WTC11 (cell line): ENCODE results near the gene HDAC3. TPM values are rescaled to one million over a fixed set of nuclear protein-coding genes. Genes with fewer than 3 reads are reported as not detected.

Experiments used
- ATAC-seq: fragments of 200-7000 bp; cut with Tn5 transposase; 2 replicates; pipeline ENCODE4 v1.10.0; 2021; ENCODE audit warnings: mild to moderate bottlenecking, moderate library complexity
- CTCF ChIA-PET: fragments of 300-600 bp; sonication (Branson Sonifier 250); formaldehyde crosslinking; loops from one replicate; lab custom pipeline; 2021; ENCODE audit warnings: antibody characterized with exemption; lab: Charles Lee
- POLR2A ChIA-PET: fragments of 350-600 bp; sonication (Branson Sonifier 250); formaldehyde crosslinking; loops from one replicate; lab custom pipeline; 2021; ENCODE audit warnings: antibody characterized with exemption; lab: Charles Lee
- DNase-seq: peaks from one replicate; pipeline ENCODE4 v3.0.0; 2021; ENCODE audit warnings: low spot score
- H3K27ac Mint-ChIP-seq: 2 replicates; pipeline ENCODE4 v1.8.0; 2021; ENCODE audit warnings: mixed read lengths
- H3K27me3 Mint-ChIP-seq: 2 replicates; pipeline ENCODE4 v1.8.0; 2021; ENCODE audit warnings: low read depth, mild to moderate bottlenecking, moderate library complexity, mixed read lengths
- H3K36me3 Mint-ChIP-seq: 2 replicates; pipeline ENCODE4 v1.8.0; 2021; ENCODE audit warnings: mixed read lengths
- H3K4me1 Mint-ChIP-seq: 2 replicates; pipeline ENCODE4 v1.8.0; 2022; ENCODE audit warnings: mixed read lengths
- H3K4me3 Mint-ChIP-seq: 2 replicates; pipeline ENCODE4 v1.8.0; 2021; ENCODE audit warnings: mild to moderate bottlenecking, moderate library complexity, mixed read lengths
- H3K9me3 Mint-ChIP-seq: 2 replicates; pipeline ENCODE4 v1.8.0; 2021; ENCODE audit warnings: mixed read lengths
- CBFB ChIP-seq: sonication (generic); formaldehyde crosslinking; IDR thresholded peaks from 2 replicates; pipeline ENCODE4 v1.8.1; 2022; ENCODE audit warnings: mild to moderate bottlenecking, low read depth, missing genetic modification reagents
- E2F4 ChIP-seq: sonication (generic); formaldehyde crosslinking; IDR thresholded peaks from 2 replicates; pipeline ENCODE4 v1.8.1; 2022; ENCODE audit warnings: low read depth, mild to moderate bottlenecking, moderate library complexity, missing genetic modification reagents, borderline replicate concordance
- ESRRA ChIP-seq: sonication (generic); formaldehyde crosslinking; IDR thresholded peaks from 2 replicates; pipeline ENCODE4 v1.8.1; 2022; ENCODE audit warnings: mild to moderate bottlenecking, missing genetic modification reagents, borderline replicate concordance
- FOXP1 ChIP-seq: sonication (generic); formaldehyde crosslinking; IDR thresholded peaks from 2 replicates; pipeline ENCODE4 v1.8.0; 2022; ENCODE audit warnings: missing genetic modification reagents, mild to moderate bottlenecking, moderate library complexity, borderline replicate concordance
- HMGA2 ChIP-seq: fragments of 250-450 bp; sonication (Bioruptor Pico); IDR thresholded peaks from 2 replicates; pipeline ENCODE4 v1.4.0; 2021; ENCODE audit warnings: mild to moderate bottlenecking, moderate library complexity
- KAT7 ChIP-seq: sonication (generic); formaldehyde crosslinking; IDR thresholded peaks from 2 replicates; pipeline ENCODE4 v1.8.1; 2023; ENCODE audit warnings: missing genetic modification reagents, mild to moderate bottlenecking, borderline replicate concordance
- MAX ChIP-seq: sonication (generic); formaldehyde crosslinking; IDR thresholded peaks from 2 replicates; pipeline ENCODE4 v1.8.0; 2022; ENCODE audit warnings: mild to moderate bottlenecking, missing genetic modification reagents
- NFATC4 ChIP-seq: fragments of 250-450 bp; sonication (Bioruptor Pico); IDR thresholded peaks from 2 replicates; pipeline ENCODE4 v1.9.0; 2021; ENCODE audit warnings: mild to moderate bottlenecking
- SP1 ChIP-seq: sonication (generic); formaldehyde crosslinking; conservative IDR thresholded peaks from 2 replicates; pipeline ENCODE4 v1.8.1; 2022; ENCODE audit warnings: missing genetic modification reagents
- STAT6 ChIP-seq: sonication (generic); formaldehyde crosslinking; conservative IDR thresholded peaks from 2 replicates; pipeline ENCODE4 v1.8.1; 2023; ENCODE audit warnings: mild to moderate bottlenecking, low read depth, missing genetic modification reagents, moderate library complexity
- USF1 ChIP-seq: sonication (generic); formaldehyde crosslinking; IDR thresholded peaks from 2 replicates; pipeline ENCODE4 v1.8.0; 2022; ENCODE audit warnings: mild to moderate bottlenecking, missing genetic modification reagents
- ZBTB21 ChIP-seq: sonication (generic); formaldehyde crosslinking; IDR thresholded peaks from 2 replicates; pipeline ENCODE4 v1.8.1; 2023; ENCODE audit warnings: mild to moderate bottlenecking, missing genetic modification reagents, borderline replicate concordance
- ZNF232 ChIP-seq: sonication (generic); formaldehyde crosslinking; IDR thresholded peaks from 2 replicates; pipeline ENCODE4 v1.8.0; 2022; ENCODE audit warnings: mild to moderate bottlenecking, missing genetic modification reagents
- ZNF317 ChIP-seq: sonication (generic); formaldehyde crosslinking; IDR thresholded peaks from 2 replicates; pipeline ENCODE4 v1.8.1; 2023; ENCODE audit warnings: low read depth, mild to moderate bottlenecking, moderate library complexity, missing genetic modification reagents, borderline replicate concordance
- ZNF532 ChIP-seq: fragments of 250-450 bp; sonication (Bioruptor Pico); IDR thresholded peaks from 2 replicates; pipeline ENCODE4 v1.9.0; 2021; ENCODE audit warnings: mild to moderate bottlenecking, borderline replicate concordance
- total RNA-seq: library from RNA; stranded (reverse); gene quantifications from 3 replicates; pipeline ENCODE4 v1.2.3, GENCODE V29; 2021

Gene HDAC3
- total RNA-seq, 1 experiment from 2014 or later: 96.2 TPM

- TF ChIP-seq MAX (no peak), ESRRA (CRISPR knock-in tag) (no peak), CBFB (CRISPR knock-in tag) (no peak), NFATC4 (CRISPR knock-in tag) (no peak), STAT6 (no peak), SP1 (CRISPR knock-in tag) (no peak), E2F4 (no peak), USF1 (CRISPR knock-in tag) (no peak), HMGA2 (CRISPR knock-in tag) (no peak), ZBTB21 (CRISPR knock-in tag) (no peak), ZNF232 (CRISPR knock-in tag) (no peak), KAT7 (no peak), ZNF532 (CRISPR knock-in tag) (no peak)
- CTCF ChIA-PET: interaction anchor here (1.3 to 3.1 kb wide), 3 partner anchors 58 to 311 kb away, joined by 3 to 27 read pairs (median 11); partner anchors contain the start of gene PCDH12
- ATAC-seq: no peak
- Mint-ChIP-seq H3K4me1 (peaks cover 20% of the 10 kb centered on the region), H3K36me3 (peaks cover 30% of the 10 kb centered on the region), H3K27ac (no peak overlapping the region), H3K9me3 (no peaks in the 10 kb centered on the region), H3K27me3 (no peaks in the 10 kb centered on the region), H3K4me3 (peak overlapping the region; percentile 99)
- no peak for DNase-seq
- POLR2A ChIA-PET: interaction anchor here (0.6 to 1.0 kb wide), 3 partner anchors 12 to 22 kb away, joined by 3 to 5 read pairs (median 4); partner anchors contain the start of genes HDAC3 and RELL2
These were observed 13.3 kb upstream of the HDAC3 start for GRCh38 chr5:141649972-141650371.

- peaks cover 20% of the 10 kb centered on the region for H3K4me1 Mint-ChIP-seq
- no peaks in the 10 kb centered on the region for H3K9me3 Mint-ChIP-seq
- H3K36me3 Mint-ChIP-seq: peaks cover 28% of the 10 kb centered on the region
- H3K4me3 Mint-ChIP-seq: no peak overlapping the region
- POLR2A ChIA-PET: interaction anchor here (0.6 to 1.0 kb wide), 3 partner anchors 11 to 23 kb away, joined by 3 to 5 read pairs (median 4); partner anchors contain the start of genes HDAC3 and RELL2
- DNase-seq: no peak
- CTCF ChIA-PET: interaction anchor here (1.1 to 3.1 kb wide), 5 partner anchors 12 to 57 kb away, joined by 3 to 27 read pairs (median 10); partner anchors contain the start of genes DIAPH1, HDAC3 and RELL2
- no peak overlapping the region for H3K27ac Mint-ChIP-seq
- no peak for TF ChIP-seq ZNF317 (CRISPR knock-in tag)
- peak; percentile 15; the same call in 1 of the 2 replicates for TF ChIP-seq FOXP1 (CRISPR knock-in tag)
- no peak for ATAC-seq
- no peaks in the 10 kb centered on the region for H3K27me3 Mint-ChIP-seq
These were observed 12.5 kb upstream of the HDAC3 start for GRCh38 chr5:141649056-141649688.
